ENCODE results near the gene LHFPL4.

GRCh38 chr3:9549600-9549999 lies 4.0 kb downstream of the LHFPL4 start:
- no peak for TF ChIP-seq CTCF (IDR thresholded peaks at IDR 0.05 in 8 of 11, conservative IDR thresholded peaks at IDR 0.05 in 3 of 11)
- TF ChIP-seq POLR2AphosphoS5 (IDR thresholded peaks at IDR 0.05) = no peak
